Stimulated activated CD8-positive, alpha-beta memory T cell treated with anti-CD3 and anti-CD28 coated beads, Interleukin-7, amount 100 ng/mL, for 4 hours (primary cell): ENCODE data around the gene CYP4F22.
"Not testable (repeated sequence)": the region's sequence is repeated elsewhere in the genome, so short reads cannot be mapped to it uniquely, and the experiment has no call there.

Source experiments
- DNase-seq, 2 donors: peaks; one replicate each; pipeline ENCODE4 v3.0.0-alpha.2; 2020; ENCODE audit warnings: low read depth in 2 of 2

CYP4F22 gene

DNA sequence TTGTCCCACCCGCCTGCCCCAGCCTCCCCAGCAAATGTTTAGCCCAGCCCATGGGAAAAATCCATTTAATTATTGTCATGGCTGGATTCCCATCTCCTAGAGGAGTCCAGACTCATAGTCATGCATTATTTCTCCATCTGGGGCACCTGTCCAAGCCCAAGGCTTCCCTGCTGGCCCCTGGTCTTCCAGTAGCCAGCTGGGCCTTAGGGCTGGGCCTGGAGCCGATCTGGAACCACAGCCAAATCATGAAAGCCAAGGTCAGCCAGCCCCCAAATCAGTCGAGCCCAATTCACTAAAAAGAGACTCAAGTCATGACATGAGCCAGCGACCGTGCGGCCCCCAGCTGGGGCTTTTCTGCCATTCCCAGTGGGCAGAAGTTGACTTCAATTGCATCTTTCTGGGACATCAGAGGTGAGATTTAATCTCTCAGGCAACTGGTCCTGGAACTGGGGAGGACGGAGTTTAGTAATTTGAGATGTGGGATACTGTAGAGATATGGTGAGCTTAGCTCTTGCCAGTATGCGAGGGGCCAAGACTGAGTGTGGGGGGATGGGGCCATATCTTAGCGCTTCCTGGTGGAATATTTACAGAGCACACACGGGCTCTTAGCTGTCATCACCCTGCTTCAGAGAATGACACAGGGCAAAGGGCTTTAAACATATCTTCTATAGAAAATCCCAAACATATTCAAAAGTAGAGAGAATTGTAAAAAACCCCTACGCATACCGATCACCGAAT lies 19.7 kb upstream of the CYP4F22 start:
- DNase-seq = no peak

GRCh38 chr19:15495151-15495550 lies 13.2 kb upstream of the CYP4F22 start:
- no peak for DNase-seq

DNA sequence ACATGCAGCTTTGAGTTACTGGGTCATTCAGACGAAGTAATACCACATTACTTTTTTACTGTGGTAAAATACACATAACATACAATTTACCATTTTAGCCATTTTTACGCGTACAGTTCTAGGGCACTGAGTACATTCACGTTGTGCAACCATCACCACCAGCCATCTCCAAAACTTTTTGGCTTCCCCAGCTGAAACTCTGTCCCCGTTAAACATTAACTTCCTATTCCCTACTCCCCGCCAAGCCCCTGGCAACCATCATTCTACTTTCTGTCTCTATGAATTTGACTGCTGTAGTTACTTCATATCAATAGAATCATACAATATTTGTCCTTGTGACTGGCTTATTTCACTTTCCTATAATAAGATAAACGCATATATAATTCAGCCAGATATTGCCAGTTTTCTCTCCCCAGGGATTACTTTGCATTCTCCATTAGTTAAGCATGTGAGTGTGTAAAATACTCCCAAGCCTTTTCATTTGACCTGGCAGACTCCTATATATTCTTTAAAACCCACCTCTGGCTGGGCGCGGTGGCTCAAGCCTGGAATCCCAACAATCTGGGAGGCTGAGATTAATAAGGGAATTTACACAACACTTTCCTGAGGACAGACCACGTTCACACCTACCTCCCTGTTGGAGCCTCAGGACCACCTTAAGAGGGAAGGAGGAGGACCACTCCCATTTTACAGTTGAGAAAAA lies 10.0 kb upstream of the CYP4F22 start:
- DNase-seq = no peak

DNA sequence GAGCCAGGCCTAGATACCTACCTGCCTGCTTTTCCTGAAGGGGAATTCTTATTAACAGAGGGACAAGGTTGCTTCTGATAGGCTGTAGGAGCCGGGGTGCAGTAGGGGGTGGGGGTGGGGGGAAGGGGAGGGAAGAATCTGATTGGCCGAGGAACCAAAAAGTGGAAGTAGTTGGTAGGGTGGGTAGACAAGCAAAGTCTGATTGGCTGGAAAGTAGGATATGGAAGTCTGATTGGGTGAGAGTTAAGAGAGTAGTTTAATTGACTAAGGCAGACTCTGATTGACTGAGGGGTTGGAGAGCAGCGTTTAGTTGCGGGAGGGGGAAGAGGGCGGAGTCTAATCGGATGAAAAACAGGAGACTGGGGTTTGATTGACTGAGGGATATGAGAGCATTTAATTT lies 9.4 kb upstream of the CYP4F22 start:
- no peak for DNase-seq

DNA sequence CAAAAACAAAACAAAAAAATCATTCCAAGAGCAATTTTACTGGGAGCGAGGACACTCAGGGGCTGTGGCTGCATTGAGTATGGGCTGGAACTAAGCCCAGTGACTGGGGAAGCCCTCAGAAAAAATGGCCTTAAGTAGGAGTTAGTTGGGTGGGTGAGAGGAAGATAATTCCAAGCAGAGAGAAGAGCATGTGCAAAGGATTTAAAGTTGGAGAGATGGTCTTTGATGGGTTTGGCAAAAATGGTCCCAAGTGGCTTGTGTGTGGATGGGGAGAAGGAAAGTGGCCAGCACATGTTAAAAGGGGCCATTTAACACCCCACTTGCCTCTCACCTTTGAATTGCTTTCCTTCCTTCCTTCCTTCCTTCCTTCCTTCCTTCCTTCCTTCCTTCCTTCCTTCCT lies 6.7 kb upstream of the CYP4F22 start:
- no peak for DNase-seq

GRCh38 chr19:15502264-15502663 lies 6.1 kb upstream of the CYP4F22 start:
- DNase-seq = no peak

- DNase-seq = no peak
These were observed 2.2 kb upstream of the CYP4F22 start for GRCh38 chr19:15506074-15506571.

GRCh38 chr19:15507068-15508034 lies 974 bp upstream of the CYP4F22 start:
- DNase-seq = no peak

DNA sequence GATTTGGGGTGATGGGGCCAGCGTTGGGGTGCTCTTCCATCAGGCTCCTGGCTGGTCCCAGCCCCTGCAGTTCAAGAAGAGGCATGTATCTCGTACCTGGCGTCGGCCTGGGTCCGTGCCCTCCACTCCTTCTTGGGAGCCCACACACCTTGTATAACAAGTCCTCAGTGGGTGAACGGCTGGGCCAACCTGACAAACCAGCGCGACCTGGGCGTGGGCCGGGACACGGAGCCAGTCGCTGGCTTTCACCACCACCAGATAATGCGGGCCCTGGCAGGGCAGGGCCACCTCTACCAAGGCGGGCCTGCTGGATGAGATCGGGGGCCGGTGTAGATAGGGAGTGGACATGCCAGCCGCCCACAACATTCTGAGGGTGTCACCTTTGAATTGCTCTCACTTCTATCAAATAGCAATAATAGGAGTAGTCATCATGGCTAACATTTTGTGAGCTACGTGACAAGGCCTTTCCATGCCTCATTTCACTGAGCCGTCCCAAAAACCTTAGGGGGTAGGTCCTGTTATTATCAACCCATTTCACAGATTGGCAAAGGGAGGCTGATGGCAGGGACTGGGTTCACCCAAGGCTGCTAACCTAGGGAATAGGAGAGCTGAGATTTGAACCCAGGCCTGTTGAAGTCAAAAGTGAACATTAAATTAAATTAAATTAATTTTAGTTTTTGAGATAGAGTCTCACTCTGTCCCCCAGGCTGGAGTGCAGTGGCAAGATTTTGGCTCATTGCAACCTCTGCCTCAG lies 3.5 kb downstream of the CYP4F22 start:
- DNase-seq = no peak

- not testable (repeated sequence) for DNase-seq
These were observed 6.9 kb downstream of the CYP4F22 start for GRCh38 chr19:15515227-15515625.

GRCh38 chr19:15516363-15516762 lies 8.0 kb downstream of the CYP4F22 start:
- no peak for DNase-seq

DNA sequence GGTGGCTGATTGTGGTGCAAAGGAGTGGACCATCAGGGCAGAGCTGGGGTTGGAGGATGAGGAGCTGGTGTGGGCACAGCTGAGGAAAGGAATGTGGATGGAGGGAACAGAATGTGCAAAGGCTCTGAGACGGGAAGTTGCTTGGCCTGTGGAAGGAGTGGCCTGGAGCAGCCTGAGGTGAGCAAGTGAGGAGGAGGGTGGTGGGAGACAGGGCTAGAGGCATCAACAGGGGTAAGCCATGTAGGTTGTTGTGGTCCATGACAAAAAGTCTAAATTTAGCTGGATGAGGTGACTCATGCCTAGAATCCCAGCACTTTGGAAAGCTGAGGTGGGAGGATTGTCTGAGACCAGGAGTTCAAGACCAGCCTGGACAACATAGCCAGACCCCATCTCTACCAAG lies 9.5 kb downstream of the CYP4F22 start:
- no peak for DNase-seq

GRCh38 chr19:15519433-15519976 lies 11.2 kb downstream of the CYP4F22 start:
- DNase-seq = no peak

DNA sequence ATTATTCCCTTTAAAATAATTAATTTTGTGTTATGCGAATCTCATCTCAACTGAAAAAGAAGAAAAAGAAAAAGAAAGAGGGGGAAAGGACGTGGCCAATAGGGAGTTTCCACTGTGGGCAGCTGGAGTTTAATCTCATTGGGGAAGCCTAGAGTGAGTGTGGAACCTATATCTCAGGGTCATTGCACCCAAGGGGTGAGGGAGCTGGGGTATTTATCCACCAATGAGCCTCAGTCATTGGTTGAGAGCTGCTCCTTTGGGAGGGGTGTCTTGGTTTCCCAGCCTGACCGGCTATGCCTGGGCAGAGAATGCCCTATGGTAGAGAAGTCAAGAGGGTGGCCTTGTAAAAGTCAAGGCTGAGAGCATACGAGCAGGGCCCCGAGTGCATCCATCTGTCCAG lies 16.5 kb downstream of the CYP4F22 start:
- DNase-seq = no peak

DNA sequence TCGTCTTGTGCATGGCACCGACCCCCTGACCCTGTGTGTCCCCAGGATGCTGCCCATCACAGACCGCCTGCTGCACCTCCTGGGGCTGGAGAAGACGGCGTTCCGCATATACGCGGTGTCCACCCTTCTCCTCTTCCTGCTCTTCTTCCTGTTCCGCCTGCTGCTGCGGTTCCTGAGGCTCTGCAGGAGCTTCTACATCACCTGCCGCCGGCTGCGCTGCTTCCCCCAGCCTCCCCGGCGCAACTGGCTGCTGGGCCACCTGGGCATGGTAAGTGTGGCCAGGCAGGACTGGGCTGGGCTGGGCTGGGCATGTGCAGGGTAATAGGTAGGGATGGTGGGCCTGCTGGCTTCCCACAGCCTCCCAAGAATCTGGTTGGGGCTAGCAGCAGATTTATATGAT lies 17.0 kb downstream of the CYP4F22 start:
- no peak for DNase-seq

DNA sequence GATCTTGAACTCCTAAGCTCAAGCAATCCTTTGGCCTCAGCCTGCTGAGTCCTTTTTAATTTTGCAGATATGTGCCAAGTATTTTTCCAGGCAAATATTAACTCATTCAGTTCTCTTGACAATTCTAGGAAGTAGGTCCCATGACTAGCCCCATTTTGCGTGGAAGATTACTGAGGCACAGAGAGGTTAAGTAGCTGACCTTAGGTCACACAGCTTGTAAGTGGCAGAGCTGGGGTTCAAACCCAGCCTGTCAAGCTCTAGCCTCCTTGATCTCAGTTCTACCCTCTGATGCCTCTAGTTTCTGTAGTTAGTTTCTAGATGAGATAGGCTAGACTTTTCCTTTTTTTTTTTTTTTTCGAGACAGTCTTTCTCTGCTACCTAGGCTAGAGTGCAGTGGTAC lies 18.1 kb downstream of the CYP4F22 start:
- no peak for DNase-seq

DNA sequence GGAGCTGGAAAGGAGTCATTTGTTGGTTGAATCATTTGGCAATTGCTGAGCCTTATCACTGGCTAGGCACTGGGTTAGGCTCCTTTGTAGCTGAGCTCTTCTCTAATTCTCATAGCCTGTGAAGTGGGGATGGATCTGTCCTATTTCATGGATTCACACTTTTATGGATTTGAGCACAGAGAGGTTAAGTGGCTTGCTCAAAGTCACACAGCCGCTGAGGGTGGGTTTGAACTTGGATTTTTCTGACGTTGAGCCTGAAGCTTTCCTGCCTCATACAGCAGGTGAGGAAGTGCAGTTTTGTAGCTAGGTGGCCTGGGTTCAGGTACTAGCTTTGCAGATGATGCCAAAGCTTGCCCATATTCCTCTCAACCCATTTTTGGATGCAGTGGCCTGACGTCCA lies 19.4 kb downstream of the CYP4F22 start:
- DNase-seq = no peak

DNA sequence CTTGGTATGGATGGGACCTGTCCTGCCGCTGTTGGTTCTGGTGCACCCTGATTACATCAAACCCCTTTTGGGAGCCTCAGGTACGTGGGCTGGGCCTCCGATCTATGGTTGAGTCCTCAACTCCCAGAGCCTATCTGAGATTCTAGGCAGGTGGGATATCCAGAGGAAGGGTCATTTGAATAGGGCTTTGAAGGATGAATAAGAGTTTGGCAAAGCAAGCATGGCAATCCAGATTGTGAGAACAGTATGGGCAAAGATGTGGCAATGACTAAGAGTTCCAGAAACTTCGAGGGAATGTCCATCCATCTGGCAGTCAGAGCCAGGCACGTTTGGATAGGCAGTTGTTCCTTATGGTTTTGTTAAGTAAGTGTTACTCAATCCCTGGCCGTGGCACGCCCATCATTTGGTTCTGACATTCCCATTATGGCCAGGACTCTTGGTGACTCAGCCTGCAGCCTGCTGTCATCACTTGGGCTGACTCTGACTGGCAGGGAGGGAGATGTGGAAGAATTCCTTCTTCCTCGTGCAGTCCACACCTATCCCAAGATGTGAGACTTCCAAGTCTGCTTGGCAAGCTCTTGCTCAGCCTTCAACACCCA lies 21.5 kb downstream of the CYP4F22 start:
- DNase-seq = no peak

DNA sequence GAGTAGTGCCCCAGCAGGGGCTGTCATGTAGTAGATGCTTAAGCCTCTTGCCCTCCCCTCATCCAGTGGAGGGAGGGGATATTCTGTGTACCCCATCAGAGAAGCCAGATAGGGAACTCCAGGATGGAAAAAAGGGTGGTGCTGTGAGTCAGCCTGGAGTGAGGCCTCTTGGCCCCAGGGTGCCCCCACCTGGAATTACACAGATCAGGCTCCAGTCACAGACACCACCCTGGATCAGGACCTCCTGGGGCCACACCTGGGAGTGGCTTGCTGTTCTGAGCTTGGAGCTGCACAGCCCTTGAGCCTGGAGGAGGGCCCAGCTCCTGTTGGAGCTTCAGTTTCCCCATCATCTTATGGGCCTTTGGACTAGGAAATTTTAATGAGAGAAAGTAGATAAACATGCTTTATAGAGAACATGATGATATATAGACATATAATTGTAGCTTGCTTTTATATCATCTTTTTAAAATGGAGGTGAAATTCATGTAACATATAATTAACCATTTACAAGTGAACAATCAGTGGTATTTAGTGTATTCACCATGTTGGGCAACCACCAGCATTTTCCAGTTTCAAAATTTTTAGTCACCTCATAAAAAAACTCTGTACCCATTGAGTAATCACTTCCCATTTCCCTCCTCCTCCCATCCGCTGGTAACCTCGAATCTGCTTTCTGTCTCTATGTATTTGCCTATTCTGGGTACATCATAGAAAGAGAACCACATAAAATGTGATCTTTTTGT lies 24.6 kb downstream of the CYP4F22 start:
- DNase-seq = no peak

GRCh38 chr19:15533522-15533830 lies 25.2 kb downstream of the CYP4F22 start:
- DNase-seq = not testable (repeated sequence)
